GM12801 (cell line): ENCODE data around the gene KLHL40.

Source experiments
- TF ChIP-seq, protein P1 (sequence below): IDR thresholded peaks from one replicate; pipeline ENCODE4 v1.5.1; 2011; ENCODE audit warnings: control low read depth; ENCODE audit not compliant: insufficient read length; ENCODE audit errors: extremely low read depth

KLHL40 gene

DNA sequence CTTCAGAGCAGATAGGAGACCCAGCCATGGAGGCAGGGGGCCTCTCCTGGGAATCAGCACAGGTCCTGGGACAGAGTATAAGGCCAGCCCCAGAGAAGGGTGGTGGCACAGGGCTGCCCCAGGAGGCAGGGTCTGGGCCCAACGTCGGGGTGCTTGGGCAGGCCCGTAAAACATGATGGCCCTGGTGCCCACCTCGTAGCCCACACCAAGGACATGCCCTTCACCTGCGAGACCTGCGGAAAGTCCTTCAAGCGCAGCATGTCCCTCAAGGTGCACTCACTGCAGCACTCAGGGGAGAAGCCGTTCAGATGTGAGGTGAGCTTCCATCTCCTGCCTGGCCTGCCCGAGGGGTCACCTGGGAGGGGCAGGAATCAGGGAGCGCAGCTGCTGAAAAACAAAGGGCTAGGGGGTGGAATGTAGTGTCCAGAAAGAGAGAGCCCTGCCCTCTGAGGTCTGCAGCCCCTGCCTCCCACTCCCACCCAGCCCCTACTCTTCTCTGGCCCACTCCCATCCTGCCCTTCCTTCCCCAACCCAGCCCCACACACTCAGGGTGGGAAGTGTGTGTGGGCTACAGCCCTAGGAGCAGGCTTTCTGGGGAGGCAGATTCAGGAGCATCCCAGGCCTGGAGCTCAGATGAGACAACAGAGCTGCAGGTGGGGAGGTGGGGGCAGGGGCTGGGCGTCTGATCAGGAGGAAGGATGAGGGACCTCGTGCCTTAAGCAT is 22.4 kb upstream of the KLHL40 start:
- TF ChIP-seq, protein P1, sequence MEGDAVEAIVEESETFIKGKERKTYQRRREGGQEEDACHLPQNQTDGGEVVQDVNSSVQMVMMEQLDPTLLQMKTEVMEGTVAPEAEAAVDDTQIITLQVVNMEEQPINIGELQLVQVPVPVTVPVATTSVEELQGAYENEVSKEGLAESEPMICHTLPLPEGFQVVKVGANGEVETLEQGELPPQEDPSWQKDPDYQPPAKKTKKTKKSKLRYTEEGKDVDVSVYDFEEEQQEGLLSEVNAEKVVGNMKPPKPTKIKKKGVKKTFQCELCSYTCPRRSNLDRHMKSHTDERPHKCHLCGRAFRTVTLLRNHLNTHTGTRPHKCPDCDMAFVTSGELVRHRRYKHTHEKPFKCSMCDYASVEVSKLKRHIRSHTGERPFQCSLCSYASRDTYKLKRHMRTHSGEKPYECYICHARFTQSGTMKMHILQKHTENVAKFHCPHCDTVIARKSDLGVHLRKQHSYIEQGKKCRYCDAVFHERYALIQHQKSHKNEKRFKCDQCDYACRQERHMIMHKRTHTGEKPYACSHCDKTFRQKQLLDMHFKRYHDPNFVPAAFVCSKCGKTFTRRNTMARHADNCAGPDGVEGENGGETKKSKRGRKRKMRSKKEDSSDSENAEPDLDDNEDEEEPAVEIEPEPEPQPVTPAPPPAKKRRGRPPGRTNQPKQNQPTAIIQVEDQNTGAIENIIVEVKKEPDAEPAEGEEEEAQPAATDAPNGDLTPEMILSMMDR = no peak

DNA sequence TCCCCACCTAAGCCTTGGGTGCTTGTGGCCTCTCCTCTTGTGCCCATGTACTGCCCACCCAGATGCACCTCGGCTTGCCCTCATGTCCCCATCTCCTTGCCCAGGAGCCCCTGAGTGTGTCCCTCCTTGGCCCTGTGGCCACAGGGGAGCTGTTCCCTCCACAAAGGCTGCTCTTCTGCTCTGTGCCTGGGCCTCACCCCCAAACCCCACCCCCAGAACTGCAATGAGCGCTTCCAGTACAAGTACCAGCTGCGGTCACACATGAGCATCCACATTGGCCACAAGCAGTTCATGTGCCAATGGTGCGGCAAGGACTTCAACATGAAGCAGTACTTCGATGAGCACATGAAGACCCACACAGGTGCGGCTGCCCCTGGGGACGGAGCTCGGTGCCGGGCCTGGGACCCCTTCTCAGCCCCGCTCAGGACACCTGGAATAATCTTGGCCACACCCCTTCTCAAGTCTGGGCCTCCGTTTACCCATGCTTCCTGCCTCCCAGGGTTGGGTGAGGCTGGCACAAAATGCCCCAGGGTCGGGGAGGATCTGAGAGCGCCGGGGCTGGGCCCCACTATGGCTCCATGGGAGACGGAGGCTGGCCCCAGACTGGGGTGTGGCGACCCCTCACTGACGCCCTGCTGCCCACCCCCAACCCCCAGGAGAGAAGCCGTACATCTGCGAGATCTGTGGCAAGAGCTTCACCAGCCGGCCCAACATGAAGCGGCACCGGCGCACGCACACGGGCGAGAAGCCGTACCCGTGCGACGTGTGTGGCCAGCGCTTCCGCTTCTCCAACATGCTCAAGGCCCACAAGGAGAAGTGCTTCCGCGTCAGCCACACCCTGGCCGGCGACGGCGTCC is 21.5 kb upstream of the KLHL40 start:
- TF ChIP-seq, protein P1 = no peak

DNA sequence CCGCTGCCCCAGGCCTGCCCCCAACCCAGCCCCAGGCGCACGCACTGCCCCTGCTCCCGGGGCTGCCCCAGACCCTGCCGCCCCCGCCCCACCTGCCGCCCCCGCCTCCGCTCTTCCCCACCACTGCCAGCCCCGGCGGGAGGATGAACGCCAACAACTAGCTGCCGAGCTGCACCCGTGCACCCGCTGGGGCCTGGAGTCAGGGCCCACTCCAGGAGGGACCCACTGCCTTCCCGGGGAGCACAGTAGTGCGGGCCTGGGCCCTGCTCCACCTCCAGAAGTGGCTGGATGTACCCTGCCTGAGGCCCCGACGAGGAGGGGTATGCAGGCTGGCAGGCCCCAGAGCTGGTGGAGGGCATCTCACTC is 20.9 kb upstream of the KLHL40 start:
- TF ChIP-seq, protein P1 = no peak

DNA sequence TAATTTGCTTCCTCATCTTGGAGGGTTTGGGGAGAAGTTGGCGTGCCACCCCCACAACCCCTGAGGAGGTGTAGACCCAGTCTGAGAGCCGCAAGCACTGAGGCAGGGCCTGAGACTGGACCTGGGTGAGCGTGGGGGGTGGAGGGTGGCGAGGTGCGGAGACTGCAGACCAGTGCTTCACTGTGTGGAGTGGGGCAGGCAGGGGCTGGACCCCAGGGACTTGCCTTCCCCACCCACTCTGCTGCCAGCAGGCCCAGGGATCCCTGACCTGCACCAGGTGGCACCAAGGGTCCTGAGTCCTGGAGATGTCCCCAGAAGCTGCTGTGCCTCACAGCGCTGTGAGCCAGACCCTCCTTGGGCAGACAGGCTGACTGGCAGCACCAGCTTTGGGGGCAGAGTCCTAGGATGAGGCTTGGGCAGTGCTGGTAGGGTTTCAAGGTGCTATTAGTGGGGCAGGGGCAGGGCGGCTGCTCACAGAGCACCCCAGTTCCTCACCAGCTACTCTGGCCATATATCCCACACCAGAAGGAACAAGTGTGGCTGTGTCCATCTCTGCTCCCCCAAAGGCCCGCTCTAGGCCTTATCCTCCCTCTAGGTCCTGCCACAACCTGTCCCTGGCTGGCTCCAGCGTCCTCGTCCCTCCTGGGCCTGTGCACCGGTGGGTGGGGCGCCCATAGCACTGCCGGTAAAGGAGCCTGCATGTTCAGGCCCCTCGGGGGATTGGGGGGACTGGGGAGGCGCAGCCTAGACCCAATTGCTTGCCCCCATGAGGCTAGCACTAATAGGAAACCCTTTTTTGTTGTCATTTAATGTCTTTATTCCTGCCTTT is 20.1 kb upstream of the KLHL40 start:
- TF ChIP-seq, protein P1 = no peak

DNA sequence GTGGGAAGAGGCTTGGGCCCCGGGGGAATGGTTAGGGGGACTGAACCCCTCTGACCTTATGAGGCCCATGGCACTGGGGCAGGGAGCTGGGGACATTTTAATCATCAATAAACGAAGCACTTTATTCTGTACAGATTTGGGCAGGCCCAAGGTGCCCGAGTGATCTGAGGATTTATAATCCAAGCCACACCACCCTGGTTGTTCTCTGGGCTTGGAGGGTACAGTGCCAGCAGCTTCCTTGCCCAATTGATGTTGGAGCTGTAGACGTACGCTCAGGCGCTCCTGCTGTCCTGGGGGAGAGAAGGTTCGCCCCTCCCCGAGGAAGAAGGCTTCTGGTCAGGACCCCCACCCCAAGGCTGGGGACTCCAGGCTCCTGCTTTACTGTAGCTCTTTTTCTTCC is 19.3 kb upstream of the KLHL40 start:
- TF ChIP-seq, protein P1 = no peak

DNA sequence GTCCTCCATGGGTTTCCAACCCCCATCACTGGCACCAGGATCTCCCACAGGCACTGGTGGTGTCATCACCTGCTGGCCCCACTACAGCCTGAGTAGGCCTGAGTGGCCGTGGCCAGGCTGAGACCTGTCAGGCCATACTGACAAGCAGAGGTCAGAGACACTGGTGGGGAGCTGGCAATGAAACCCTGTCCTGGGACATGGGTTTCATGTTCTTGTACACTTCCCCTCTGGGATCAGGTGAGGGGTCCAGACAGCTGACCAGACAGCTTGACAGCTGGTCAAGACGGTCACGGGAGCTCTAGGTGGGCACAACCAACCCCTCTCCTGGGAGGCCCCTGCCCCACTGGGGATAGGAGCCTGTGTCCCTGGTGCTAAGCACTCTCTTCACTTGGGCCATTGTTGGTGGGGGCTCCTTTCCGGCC is 18.7 kb upstream of the KLHL40 start:
- TF ChIP-seq, protein P1 = no peak

DNA sequence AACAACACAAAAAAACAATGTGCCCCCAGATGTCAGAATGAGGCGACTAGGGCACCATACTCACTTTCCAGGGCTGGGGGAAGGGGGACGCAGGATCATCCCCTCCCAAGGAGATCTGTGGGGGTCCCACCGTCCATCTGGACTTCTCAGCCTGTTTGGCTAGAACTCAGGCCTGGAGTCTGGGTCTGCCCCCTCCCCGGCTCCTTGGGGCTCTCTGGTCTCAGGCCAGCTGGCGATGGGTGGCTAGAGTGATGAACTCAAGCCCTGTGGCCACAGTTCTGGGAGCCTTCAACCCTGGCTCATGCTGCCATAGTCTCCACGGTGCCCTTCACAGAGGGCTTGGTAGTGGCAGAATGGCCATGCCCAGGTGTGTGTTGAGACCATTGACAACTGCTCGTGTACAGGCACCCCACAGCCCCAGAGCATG is 18.2 kb upstream of the KLHL40 start:
- TF ChIP-seq, protein P1 = no peak
